OCI-LY7 (cell line): Measurements from ENCODE around the gene HOXB1.

Experiments
- EZH2phosphoT487 ChIP-seq: fragments of 200-600 bp; sonication (generic); IDR thresholded peaks from 2 replicates; pipeline ENCODE4 v1.6.1; 2018; ENCODE audit warnings: low read depth, borderline replicate concordance, mild to moderate bottlenecking, mixed run types, antibody characterized with exemption, low read length, moderate library complexity, mixed read lengths
- TF ChIP-seq, protein P1 (sequence below): fragments of 200-600 bp; sonication (generic); conservative IDR thresholded peaks from 2 replicates; pipeline ENCODE4 v1.5.1; 2014; ENCODE audit warnings: mild to moderate bottlenecking, antibody characterized with exemption, low read length, moderate library complexity, mixed read lengths

DNA sequence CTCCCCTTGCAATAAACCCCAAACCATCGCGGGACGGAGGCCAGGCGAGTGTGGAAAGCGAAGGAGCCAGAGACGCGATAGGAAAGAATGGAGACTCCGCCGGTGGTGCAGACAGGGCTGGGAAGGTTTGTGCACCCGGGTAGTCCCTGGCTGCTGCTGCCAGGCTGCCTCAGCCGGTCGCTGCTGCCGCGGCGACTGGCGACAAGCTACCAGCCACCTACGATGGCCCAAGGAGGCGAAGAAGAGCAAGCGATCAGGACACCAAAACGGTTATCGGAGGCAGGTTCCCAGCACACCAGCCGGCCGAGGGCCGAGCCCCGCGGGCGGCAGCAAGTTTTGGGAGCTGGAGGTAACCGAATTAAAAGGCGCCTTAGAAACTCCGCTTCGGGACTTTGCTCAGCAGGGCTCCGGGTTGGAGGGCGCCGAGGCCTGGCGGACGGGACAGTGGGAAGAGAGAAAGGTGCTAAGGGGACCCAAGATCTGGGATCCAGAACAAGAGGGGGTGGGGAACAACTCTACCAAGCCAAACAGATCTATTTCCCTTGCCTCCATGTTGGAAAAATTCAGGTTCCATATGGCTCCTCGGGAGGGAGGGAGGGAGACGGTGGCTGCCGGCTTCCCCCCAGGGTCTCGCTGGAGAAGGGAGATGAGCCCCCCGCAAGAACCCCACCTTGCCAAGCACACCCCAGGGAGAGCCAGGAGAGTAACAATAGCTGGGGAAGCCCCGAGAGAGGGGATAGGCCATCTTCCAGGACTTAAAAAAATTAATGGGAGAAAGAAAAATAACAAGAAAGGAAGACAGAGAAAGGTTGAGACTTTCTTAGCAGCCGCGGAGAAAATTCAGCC is 23.8 kb upstream of the HOXB1 start:
- TF ChIP-seq, protein P1, sequence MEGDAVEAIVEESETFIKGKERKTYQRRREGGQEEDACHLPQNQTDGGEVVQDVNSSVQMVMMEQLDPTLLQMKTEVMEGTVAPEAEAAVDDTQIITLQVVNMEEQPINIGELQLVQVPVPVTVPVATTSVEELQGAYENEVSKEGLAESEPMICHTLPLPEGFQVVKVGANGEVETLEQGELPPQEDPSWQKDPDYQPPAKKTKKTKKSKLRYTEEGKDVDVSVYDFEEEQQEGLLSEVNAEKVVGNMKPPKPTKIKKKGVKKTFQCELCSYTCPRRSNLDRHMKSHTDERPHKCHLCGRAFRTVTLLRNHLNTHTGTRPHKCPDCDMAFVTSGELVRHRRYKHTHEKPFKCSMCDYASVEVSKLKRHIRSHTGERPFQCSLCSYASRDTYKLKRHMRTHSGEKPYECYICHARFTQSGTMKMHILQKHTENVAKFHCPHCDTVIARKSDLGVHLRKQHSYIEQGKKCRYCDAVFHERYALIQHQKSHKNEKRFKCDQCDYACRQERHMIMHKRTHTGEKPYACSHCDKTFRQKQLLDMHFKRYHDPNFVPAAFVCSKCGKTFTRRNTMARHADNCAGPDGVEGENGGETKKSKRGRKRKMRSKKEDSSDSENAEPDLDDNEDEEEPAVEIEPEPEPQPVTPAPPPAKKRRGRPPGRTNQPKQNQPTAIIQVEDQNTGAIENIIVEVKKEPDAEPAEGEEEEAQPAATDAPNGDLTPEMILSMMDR = no peak
- no peak for TF ChIP-seq EZH2phosphoT487
